Neural cell (in vitro differentiated cells): Measurements from ENCODE around the gene TMEFF1. TPM values are rescaled to one million over a fixed set of nuclear protein-coding genes. Genes with fewer than 3 reads are reported as not detected.

ENCODE experiments used
- polyA plus RNA-seq: library from polyadenylated mRNA; depleted of rRNA; stranded (reverse); fragments of >200 nt; gene quantifications from 2 replicates; pipeline ENCODE4 v1.2.3, GENCODE V29; 2014

TMEFF1 gene
- polyA plus RNA-seq, 1 donor from 2014 or later: 273 TPM

Other genes with a start within 250 kb of the TMEFF1 start
- 26.2 and 30.5 TPM in 2 replicates for gene TEX10, start 120.2 kb upstream of the TMEFF1 start, polyA plus RNA-seq
- 82.6 and 88.8 TPM in 2 replicates for gene MSANTD3, start 46.0 kb upstream of the TMEFF1 start, polyA plus RNA-seq
- gene CAVIN4, start 104.9 kb downstream of the TMEFF1 start, polyA plus RNA-seq: 14.5 and 15.3 TPM in 2 replicates